Small intestine (tissue), 7 donors: Measurements from ENCODE around the gene ACKR3. TPM values are rescaled to one million over a fixed set of nuclear protein-coding genes. Genes with fewer than 3 reads are reported as not detected.

ENCODE experiments used
- DNase-seq, 2 donors: peaks; one replicate each; pipeline versions ENCODE4 v3.0.0 to v3.0.0-alpha.2; 2013
- FAIRE-seq: peaks from 2 replicates; lab custom pipeline; 2012; peaks lifted over from hg19 to GRCh38; lab: Jason Lieb, UNC
- H3K27ac ChIP-seq, 3 donors: one replicate each; pipeline ENCODE4 v1.5.1; 2013; ENCODE audit warnings: low read length in 2 of 3, mild to moderate bottlenecking in 2 of 3, control low read depth in 1 of 3, inconsistent platforms in 1 of 3, low read depth in 1 of 3, moderate library complexity in 1 of 3
- H3K27me3 ChIP-seq, 3 donors: one replicate each; pipeline ENCODE4 v1.6.1; 2013; ENCODE audit warnings: low read length in 3 of 3, inconsistent platforms in 1 of 3; ENCODE audit not compliant: control insufficient read depth in 3 of 3, insufficient read depth in 3 of 3
- H3K36me3 ChIP-seq, 3 donors: one replicate each; pipeline ENCODE4 v1.6.1; 2013; ENCODE audit warnings: low read length in 3 of 3, inconsistent platforms in 1 of 3, low read depth in 1 of 3, mild to moderate bottlenecking in 1 of 3, moderate library complexity in 1 of 3; ENCODE audit not compliant: control insufficient read depth in 3 of 3, insufficient read depth in 2 of 3
- H3K4me1 ChIP-seq, 3 donors: one replicate each; pipeline ENCODE4 v1.6.1; 2013; ENCODE audit warnings: low read length in 2 of 3, inconsistent platforms in 1 of 3, low read depth in 1 of 3, mild to moderate bottlenecking in 1 of 3, moderate library complexity in 1 of 3; ENCODE audit not compliant: control insufficient read depth in 3 of 3, insufficient read depth in 2 of 3
- H3K4me3 ChIP-seq, 3 donors: one replicate each; pipeline ENCODE4 v1.5.1; 2013; ENCODE audit warnings: low read length in 3 of 3, control low read depth in 1 of 3, inconsistent platforms in 1 of 3, low read depth in 1 of 3, mild to moderate bottlenecking in 1 of 3, moderate library complexity in 1 of 3
- H3K9me3 ChIP-seq, 2 donors: one replicate each; pipeline ENCODE4 v1.6.1; 2013; ENCODE audit warnings: low read depth in 1 of 2, low read length in 1 of 2; ENCODE audit not compliant: control insufficient read depth in 2 of 2, insufficient read depth in 1 of 2
- WGBS, 3 donors: extraction: QIAGEN DNeasy Blood & Tissue Kit; methylation state at CpG; one replicate each; pipeline ENCODE4 v1.1.7; 2013; 5-methylcytosine and 5-hydroxymethylcytosine counted together
- polyA plus RNA-seq, 4 donors: library from polyadenylated mRNA; stranded (reverse) in 3 of 4; unstranded in 1 of 4; fragments of 200-250 nt in 3 of 4; fragments of 120-200 nt in 1 of 4; gene quantifications; one replicate each; pipeline versions ENCODE4 v1.2.1 to v1.2.3, GENCODE V29; 2013
- donor health status: healthy with polysubstance abuse.
- donor health status: control.
- donor health status: control.
- donor health status: Bipolar disorder and iron deficiency.
- donor health status: healthy.

The ACKR3 gene
- polyA plus RNA-seq, 4 donors, result 3.8 to 101 (median 24.3) TPM

DNA sequence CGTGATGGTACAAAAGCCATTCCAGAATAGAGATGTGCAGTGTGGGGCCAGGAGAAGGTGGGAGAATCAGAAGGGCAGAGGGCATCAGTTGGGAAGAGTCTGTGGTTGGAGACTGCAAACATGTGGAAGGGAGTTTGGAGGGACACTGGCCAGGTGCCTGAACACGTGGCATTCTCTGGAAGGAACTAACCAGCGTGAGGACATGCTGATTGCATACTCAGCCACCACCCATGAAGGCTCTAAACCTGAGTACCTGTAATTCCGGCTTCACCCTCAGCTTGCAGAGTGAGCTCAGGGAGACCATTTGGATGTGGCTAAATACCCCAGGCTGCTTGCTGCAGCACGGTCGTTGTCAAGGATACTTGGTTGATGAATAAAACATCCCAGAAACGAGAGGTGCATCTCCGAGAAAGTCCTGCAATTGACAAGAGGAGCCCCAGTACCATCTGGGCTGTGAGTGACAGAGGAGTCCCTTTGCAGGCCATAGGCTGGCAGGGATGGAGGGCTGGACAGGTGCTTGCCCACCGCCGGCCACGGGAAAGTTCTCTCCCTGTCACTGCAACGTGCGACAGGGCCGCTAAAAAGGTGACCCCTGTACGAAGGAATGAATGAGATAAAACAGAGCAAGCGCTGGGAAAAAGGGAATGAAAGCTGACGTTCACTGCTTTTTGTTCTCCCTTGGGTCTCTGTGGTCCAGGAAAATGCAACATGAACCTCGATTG, 5.0 kb downstream of the ACKR3 start:
- peaks cover 0 to 76% (median 0%) of the 10 kb centered on the region in 3 donors for H3K4me1 ChIP-seq

DNA sequence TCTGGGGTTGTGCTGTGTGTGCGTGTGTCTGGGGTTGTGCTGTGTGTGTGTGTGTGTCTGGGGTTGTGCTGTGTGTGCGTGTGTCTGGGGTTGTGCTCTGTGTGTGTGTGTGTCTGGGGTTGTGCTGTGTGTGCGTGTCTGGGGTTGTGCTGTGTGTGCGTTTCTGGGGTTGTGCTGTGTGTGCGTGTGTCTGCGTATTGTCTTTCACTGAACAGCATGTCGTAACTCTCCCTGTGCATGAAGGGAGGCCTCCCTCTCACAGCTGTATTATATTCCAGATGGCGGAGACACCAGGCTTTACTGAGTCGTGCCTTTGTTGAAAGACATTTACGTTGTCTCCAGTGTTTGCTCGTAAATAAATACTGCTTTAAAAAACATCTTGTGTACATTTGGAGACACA, 5.9 kb downstream of the ACKR3 start:
- DNase-seq, result no peak
- Histone ChIP-seq H3K36me3 (peaks cover 0 to 65% (median 0%) of the 10 kb centered on the region in 3 donors), H3K9me3 (no peaks in the 10 kb centered on the region), H3K27me3 (no peaks in the 10 kb centered on the region), H3K27ac (peak overlapping the region in 2 of 3 donors; percentile 22 to 77), H3K4me1 (peaks cover 0 to 76% (median 0%) of the 10 kb centered on the region in 3 donors), H3K4me3 (no peak overlapping the region)
- WGBS, 3 donors, result 74 to 92% (median 85%) methylated on average over 10 to 11 of the region's 11 CpGs
- FAIRE-seq, result no peak

More for the DNA sequence above, 5.0 kb downstream of the ACKR3 start:
- Histone ChIP-seq H3K36me3 (peaks cover 0 to 59% (median 0%) of the 10 kb centered on the region in 3 donors), H3K9me3 (no peaks in the 10 kb centered on the region), H3K27me3 (no peaks in the 10 kb centered on the region), H3K4me3 (no peak overlapping the region), H3K27ac (peak overlapping the region in 2 of 3 donors; percentile 40 to 47)
- DNase-seq (no peak), FAIRE-seq (no peak)
- WGBS, 3 donors, result 73 to 87% (median 79%) methylated on average over 18 of the region's 18 CpGs

DNA sequence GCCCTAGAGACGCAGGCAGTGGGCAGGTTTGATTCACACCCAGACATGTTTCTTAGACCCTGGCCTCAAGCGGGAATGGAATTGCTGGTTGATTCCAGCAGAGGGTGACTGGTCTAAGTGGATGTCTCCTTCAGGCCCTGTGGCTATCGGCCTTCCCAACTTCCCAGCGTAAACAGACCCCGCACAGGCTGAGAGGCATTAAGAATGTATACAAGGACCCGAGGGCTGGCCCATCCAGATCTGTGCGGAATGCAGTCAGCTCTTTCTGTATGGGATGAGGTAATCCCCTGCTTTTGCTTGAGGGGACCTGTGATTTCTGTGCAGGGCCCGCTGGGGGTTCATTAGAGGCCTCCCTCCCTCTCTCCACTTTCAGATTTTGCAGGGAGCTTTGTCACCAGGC, 6.5 kb downstream of the ACKR3 start:
- H3K36me3 ChIP-seq, result peaks cover 0 to 71% (median 0%) of the 10 kb centered on the region in 3 donors
- peaks cover 0 to 72% (median 0%) of the 10 kb centered on the region in 3 donors for H3K4me1 ChIP-seq
- DNase-seq (peak in 1 of 2 donors; percentile 48), FAIRE-seq (no peak)
- H3K4me3 ChIP-seq, result peak overlapping the region in 1 of 3 donors; percentile 6
- H3K9me3 ChIP-seq, result no peaks in the 10 kb centered on the region
- WGBS, 3 donors, result 75 to 90% (median 88%) methylated on average over 8 of the region's 8 CpGs
- no peaks in the 10 kb centered on the region for H3K27me3 ChIP-seq
- peak overlapping the region in 2 of 3 donors; percentile 68 to 77 for H3K27ac ChIP-seq

DNA sequence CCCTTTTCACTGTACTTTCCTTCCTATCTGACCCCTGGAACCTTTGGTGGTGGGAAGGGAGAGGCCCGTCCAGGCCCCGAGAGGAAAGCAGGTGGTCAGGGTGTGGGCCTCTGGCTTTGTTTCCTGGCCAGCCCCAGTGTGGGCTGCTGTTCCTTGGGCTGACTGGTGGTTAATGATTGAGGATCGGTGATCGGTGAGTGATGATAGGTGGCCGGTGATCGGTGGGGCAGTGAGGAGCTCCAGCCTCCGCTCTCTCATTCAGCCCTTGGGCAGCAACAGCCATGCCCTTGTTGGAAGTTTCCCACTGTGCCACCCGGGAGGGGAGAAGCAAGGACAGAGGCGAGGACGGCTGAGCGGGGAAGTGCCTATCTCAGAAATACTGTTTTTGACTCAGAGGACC, 7.3 kb downstream of the ACKR3 start:
- H3K9me3 ChIP-seq, result no peaks in the 10 kb centered on the region
- no peaks in the 10 kb centered on the region for H3K27me3 ChIP-seq
- FAIRE-seq (no peak), DNase-seq (no peak)
- peaks cover 0 to 70% (median 0%) of the 10 kb centered on the region in 3 donors for H3K4me1 ChIP-seq
- no peak overlapping the region for H3K4me3 ChIP-seq
- WGBS, 3 donors, result 79 to 87% (median 83%) methylated on average over 11 of the region's 11 CpGs
- peak overlapping the region in 2 of 3 donors; percentile 60 to 77 for H3K27ac ChIP-seq
- peaks cover 0 to 77% (median 0%) of the 10 kb centered on the region in 3 donors for H3K36me3 ChIP-seq

DNA sequence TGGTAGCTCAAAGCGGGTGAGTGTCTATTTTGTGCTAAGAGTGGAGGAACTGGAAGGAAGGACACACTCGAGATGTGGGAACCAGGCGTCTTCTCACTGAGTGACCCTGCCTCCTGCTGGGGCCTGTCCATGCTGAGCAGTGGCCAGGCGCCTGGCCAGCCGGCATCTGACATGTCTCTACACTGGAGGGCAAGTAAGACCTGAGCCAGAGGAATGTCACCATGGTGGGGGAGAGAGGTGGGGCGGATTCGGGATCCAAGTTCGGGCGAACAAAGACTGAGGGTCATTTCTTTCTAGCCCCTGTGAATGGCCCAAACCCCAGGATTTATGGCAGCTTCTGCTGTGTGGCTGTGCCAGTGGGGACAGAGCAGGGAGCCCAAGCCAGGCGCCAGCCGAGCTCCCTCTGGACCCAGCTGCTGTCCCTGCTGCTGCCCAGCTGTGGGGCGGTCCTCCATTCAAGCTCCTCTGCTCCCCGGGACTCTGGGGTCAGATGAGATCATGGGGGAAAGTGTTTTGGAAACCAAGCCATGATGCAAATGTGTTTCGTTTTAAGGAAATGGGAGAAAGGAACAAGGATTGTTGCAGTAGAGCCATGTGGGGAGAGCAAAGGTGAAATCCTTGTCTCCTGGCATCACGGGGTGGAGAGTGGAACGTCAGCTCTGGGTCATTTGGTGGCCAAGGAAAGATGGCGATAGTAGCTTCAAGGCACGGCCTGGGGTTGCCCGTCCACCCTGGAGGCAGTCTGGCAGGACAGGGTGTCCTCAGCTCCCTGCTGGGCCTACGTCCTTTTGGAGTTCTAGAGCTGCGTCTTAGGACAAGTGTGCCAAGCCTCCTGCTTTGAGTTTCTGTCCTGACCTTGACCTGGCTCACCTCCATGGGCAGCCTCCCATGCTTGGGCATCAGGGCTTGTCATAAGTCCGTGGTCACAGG, 8.1 kb downstream of the ACKR3 start:
- peak overlapping the region in 2 of 3 donors; percentile 60 to 77 for H3K27ac ChIP-seq
- no peaks in the 10 kb centered on the region for H3K9me3 ChIP-seq
- no peaks in the 10 kb centered on the region for H3K27me3 ChIP-seq
- no peak for FAIRE-seq
- H3K4me1 ChIP-seq, result peaks cover 0 to 64% (median 0%) of the 10 kb centered on the region in 3 donors
- peaks cover 0 to 79% (median 0%) of the 10 kb centered on the region in 3 donors for H3K36me3 ChIP-seq
- DNase-seq, result no peak
- H3K4me3 ChIP-seq, result no peak overlapping the region
- 82 to 87% (median 87%) methylated on average over 22 of the region's 22 CpGs for WGBS, 3 donors

DNA sequence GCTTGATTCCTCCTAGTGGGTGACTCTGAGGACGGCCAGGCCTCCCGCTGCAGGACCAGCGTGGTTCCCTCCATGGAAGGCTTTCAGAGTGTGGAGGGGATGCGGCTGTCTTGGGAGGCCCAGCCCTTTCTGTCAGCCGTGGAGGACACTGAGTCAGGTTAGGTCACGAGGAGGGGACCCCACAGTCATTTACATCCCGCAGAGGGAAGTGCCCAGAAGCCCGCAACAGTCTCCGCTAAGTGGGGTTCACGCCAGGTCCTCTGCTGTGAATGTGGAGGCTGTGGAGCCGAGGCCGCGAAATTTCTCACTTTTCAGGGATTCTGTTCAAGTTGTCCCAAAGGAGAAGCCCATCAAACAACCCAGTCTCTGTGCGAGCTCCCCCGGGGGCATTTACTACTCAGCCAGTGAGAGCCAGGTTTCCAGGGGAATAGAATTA, 8.8 kb downstream of the ACKR3 start:
- DNase-seq, result no peak
- peaks cover 0 to 79% (median 0%) of the 10 kb centered on the region in 3 donors for H3K36me3 ChIP-seq
- H3K27me3 ChIP-seq, result no peaks in the 10 kb centered on the region
- H3K4me3 ChIP-seq, result no peak overlapping the region
- no peak for FAIRE-seq
- peak overlapping the region in 2 of 3 donors; percentile 18 to 77 for H3K27ac ChIP-seq
- H3K9me3 ChIP-seq, result no peaks in the 10 kb centered on the region
- 91 to 93% (median 92%) methylated on average over 15 of the region's 15 CpGs for WGBS, 3 donors
- peaks cover 0 to 57% (median 0%) of the 10 kb centered on the region in 3 donors for H3K4me1 ChIP-seq

DNA sequence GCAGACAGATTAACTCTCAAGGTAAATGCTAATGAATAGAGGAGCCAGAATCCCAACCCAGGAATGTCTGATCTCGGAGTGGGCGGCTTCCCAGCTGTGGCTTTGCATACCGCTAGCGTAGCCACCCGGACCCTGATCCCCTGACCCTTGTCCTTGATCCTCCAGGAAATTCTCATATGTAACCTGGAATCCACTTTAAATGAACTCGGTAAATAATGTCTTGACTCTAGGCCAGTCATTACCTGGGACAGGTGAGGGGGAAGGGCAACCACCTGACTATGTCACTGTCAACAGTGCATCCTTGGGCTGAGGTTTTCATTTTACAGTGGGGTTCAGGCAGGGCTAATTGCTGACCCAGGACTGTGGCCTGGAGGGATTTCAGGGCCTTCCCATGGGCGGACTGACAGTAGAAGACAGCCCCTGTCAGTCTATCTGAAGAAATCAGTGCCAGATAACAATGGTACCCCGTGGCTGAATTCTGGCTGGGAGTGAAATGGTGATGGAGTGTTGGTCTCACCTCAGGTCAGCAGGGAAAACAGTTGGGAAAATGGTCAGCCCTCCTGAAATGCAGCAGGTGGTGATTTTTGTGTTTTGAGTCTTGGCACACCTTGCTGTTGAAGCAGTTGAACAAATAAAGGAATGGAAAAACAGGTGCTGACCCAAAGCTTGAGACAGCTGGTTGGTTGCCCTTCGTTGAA, 9.6 kb downstream of the ACKR3 start:
- no peaks in the 10 kb centered on the region for H3K27me3 ChIP-seq
- peaks cover 0 to 52% (median 0%) of the 10 kb centered on the region in 3 donors for H3K4me1 ChIP-seq
- no peak for FAIRE-seq
- 49 to 73% (median 56%) methylated on average over 9 of the region's 9 CpGs for WGBS, 3 donors
- peak in 1 of 2 donors; percentile 49 for DNase-seq
- H3K27ac ChIP-seq, result peak overlapping the region in 2 of 3 donors; percentile 18 to 77
- no peaks in the 10 kb centered on the region for H3K9me3 ChIP-seq
- peaks cover 0 to 78% (median 0%) of the 10 kb centered on the region in 3 donors for H3K36me3 ChIP-seq
- H3K4me3 ChIP-seq, result no peak overlapping the region
